Right cardiac atrium (tissue), 5 donors: ENCODE data around the gene SP1. TPM values are rescaled to one million over a fixed set of nuclear protein-coding genes. Genes with fewer than 3 reads are reported as not detected.

Experiments
- ATAC-seq, 2 donors: fragments of 200-7000 bp; cut with Tn5 transposase; one replicate each; pipeline versions ENCODE4 v1.8.0 to v1.9.1; 2020; ENCODE audit warnings: moderate library complexity in 2 of 2, mild to moderate bottlenecking in 1 of 2
- DNase-seq, 3 donors: peaks; one replicate each; pipeline ENCODE4 v3.0.0-alpha.2; 2020
- H3K27ac ChIP-seq: one replicate; pipeline ENCODE4 v1.5.1; 2013; ENCODE audit warnings: mild to moderate bottlenecking, low read length, control low read depth, moderate library complexity
- H3K27me3 ChIP-seq: one replicate; pipeline ENCODE4 v1.6.1; 2013; ENCODE audit not compliant: control insufficient read depth, insufficient read depth
- H3K4me1 ChIP-seq: one replicate; pipeline ENCODE4 v1.6.1; 2013; ENCODE audit warnings: low read length; ENCODE audit not compliant: control insufficient read depth, insufficient read depth
- H3K4me3 ChIP-seq: one replicate; pipeline ENCODE4 v1.5.1; 2013; ENCODE audit warnings: low read length, control low read depth
- H3K9me3 ChIP-seq: one replicate; pipeline ENCODE4 v1.6.1; 2013; ENCODE audit warnings: low read length; ENCODE audit not compliant: control insufficient read depth
- WGBS: extraction: QIAGEN DNeasy Blood & Tissue Kit; methylation state at CpG from one replicate; pipeline ENCODE4 v1.1.7; 2013; 5-methylcytosine and 5-hydroxymethylcytosine counted together
- intact Hi-C, 4 donors: fragments of 100-400 bp; cut with DNase I; formaldehyde crosslinking; loops; one replicate each; pipeline versions ENCODE4 v1.11.0 to v1.14.0; 2022 to 2023
- polyA plus RNA-seq: library from polyadenylated mRNA; stranded (reverse); fragments of 200-250 nt; gene quantifications from one replicate; pipeline ENCODE4 v1.2.3, GENCODE V29; 2013
- total RNA-seq, 4 donors: library from RNA; stranded (reverse); fragmentation: NEBNext Ultra II Directional; extraction: Animal tissue kit (Norgen Biotek cat#: 25700); gene quantifications; one replicate each; pipeline ENCODE4 v1.2.1, GENCODE V29; 2021
- donor health status: healthy with polysubstance abuse.
- donor health status: DM: no; HTN: yes; CAD: no.
- donor health status: DM: no; HTN: no; CAD: no.
- donor health status: DM: no; HTN: yes; CAD: no; lungs with severe emphysema.
- donor health status: DM: yes; HTN: yes; CAD: no.

SP1 gene
- total and polyA plus RNA-seq, 5 donors: 8.3 to 39.9 (median 31.7) TPM

DNA sequence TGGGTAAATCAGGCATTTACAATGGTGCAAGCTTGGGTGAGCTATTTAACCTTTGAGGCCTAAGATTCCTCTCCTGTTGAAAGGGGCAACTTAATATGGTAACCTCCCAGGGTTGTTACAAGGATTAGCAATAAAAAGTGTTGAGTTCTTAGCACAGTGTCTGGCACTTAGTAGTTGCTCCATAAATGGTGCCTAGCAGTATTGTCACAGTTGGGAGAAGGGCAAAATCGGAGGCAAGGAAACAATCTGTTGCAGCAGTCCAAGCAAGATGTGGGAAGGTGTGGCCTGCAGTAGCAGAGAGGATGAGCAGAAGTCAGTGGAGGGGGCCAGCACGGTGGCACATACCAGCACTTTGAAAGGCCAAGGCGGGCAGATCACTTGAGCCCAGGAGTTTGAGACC is 36.5 kb upstream of the SP1 start:
- H3K27me3 ChIP-seq: no peaks in the 10 kb centered on the region
- intact Hi-C loops: no loop called here
- H3K4me1 ChIP-seq: no peaks in the 10 kb centered on the region
- ATAC-seq (no peak), DNase-seq (no peak)
- 63% methylated on average over 3 of the region's 3 CpGs for WGBS
- no peak overlapping the region for H3K4me3 ChIP-seq
- H3K27ac ChIP-seq: no peak overlapping the region
- no peaks in the 10 kb centered on the region for H3K9me3 ChIP-seq

DNA sequence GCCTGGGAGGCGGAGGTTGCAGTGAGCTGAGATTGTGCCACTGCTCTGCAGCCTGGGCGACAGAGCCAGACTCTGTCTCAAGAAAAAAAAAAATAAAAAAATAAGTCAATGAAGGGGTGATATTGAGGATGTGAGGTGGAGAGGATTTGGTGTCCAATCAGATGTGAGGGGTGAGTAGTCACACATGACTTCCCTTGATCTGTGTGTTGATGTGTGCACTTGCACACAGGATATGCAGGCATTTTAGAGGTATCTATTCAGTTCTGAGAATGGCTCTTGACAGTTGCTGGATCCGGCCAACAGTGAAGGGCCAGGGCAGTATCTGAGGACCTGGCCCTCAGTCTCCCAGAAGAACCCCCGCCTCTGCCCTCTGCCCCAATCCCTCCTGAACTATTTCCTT is 36.0 kb upstream of the SP1 start:
- H3K9me3 ChIP-seq: no peaks in the 10 kb centered on the region
- no peak overlapping the region for H3K4me3 ChIP-seq
- H3K4me1 ChIP-seq: no peaks in the 10 kb centered on the region
- intact Hi-C loops: no loop called here
- DNase-seq (no peak), ATAC-seq (no peak)
- H3K27me3 ChIP-seq: no peaks in the 10 kb centered on the region
- H3K27ac ChIP-seq: no peak overlapping the region
- 93% methylated on average over 4 of the region's 4 CpGs for WGBS

DNA sequence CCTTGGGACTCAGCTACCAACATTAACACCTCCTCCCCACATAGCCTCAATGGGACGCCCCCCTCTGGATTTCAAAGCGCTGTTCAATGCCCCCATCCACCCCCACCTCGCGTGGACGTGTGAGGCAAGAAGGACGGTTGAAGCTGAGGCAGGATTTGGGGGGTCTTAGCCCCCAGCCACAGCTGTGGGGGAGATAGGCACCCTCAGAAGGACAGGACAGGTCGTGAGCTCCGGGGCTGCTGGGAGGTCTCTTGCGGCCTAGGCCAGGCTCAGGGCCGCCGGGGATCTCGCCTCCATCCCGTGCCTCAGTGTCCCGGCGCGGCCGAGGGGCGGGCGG is 35.5 kb upstream of the SP1 start:
- Histone ChIP-seq H3K27ac (no peak overlapping the region), H3K4me3 (peak overlapping the region; percentile 73), H3K9me3 (no peaks in the 10 kb centered on the region), H3K27me3 (no peaks in the 10 kb centered on the region), H3K4me1 (no peaks in the 10 kb centered on the region)
- DNase-seq (no peak), ATAC-seq (no peak)
- WGBS: 4% methylated on average over 19 of the region's 19 CpGs
- intact Hi-C loops: no loop called here

DNA sequence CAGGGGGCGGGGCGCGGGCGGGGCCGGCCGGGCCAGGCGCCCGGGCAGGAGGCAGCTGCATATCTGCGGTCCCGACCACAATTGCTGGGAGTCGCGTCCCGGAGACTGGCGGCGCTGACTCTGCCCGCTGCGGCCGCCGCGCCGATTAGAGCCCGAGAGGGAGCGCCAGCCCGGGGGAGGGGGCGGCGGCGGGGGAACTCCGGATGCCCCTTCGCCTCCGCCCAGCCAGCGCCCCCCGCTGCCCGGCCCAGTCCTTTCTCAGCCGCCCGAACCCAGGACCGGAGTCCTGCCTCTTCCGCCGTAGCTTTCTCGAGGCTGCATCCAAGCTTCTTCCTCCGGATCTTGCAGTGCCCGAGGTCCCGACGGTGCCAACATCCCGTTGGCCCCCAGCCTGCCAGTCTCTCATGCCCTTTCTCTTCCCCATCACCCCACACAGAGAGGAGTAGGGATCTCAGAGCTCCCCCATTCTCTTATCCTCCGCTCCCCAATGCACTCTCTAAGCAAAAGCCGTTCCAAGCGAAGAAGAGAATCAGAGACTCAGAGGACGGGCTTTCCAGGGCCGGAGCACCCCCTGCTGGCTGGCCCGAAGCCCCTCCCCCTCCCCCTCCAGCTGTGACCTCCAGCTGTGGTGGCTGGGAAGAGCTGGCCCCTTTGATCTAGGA is 35.0 kb upstream of the SP1 start:
- H3K4me3 ChIP-seq: peak overlapping the region; percentile 73
- DNase-seq: peak; percentile 81 to 93 (median 91)
- intact Hi-C loops: loop anchor here in 1 of 4 donors (5.0 kb wide), 1 partner anchor 167 kb away; no protein-coding TSS in a partner anchor
- peak; percentile 92 to 93 for ATAC-seq
- WGBS: under 1% methylated on average over 50 of the region's 50 CpGs
- no peaks in the 10 kb centered on the region for H3K27me3 ChIP-seq
- no peaks in the 10 kb centered on the region for H3K9me3 ChIP-seq
- H3K27ac ChIP-seq: peak overlapping the region; percentile 51
- H3K4me1 ChIP-seq: no peaks in the 10 kb centered on the region

DNA sequence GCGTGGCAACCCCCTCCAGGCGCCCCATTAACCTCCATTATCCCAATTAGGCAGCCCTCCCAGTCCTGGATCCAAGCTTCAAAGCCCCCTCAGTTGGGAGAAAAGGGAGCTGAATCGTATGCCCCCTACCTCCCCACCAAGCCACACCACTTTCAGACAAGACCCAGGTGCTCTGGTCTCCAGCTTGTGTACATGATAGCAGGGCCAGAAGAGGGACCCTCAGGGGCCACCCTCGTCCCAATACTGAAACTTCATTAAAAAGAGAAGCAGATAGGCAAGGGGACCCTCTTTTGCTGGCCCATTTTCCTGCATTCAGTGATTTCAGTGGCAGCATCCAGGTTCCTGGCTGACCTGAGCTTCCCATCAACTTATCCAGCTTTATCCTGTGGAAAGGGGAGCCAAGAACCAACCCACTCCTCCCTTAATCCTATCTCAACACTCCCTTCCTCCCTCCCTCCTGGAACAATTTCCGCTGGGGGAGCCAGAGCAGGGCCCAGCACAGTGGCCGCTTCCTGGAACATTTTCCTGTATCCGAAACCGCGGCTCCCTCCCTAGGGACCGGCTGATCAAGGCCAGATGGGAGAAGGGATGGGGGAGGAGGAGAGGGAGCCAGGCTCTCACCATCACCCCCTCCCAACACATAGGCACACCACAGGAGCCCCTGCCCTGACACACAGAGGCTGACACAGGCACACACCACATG is 34.3 kb upstream of the SP1 start:
- H3K9me3 ChIP-seq: no peaks in the 10 kb centered on the region
- peak; percentile 65 to 82 (median 80) for DNase-seq
- no peaks in the 10 kb centered on the region for H3K4me1 ChIP-seq
- peak overlapping the region; percentile 37 for H3K27ac ChIP-seq
- no peak overlapping the region for H3K4me3 ChIP-seq
- peak; percentile 62 to 78 for ATAC-seq
- no peaks in the 10 kb centered on the region for H3K27me3 ChIP-seq
- 25% methylated on average over 10 of the region's 10 CpGs for WGBS
- intact Hi-C loops: loop anchor here in 1 of 4 donors (5.0 kb wide), 1 partner anchor 167 kb away; no protein-coding TSS in a partner anchor

DNA sequence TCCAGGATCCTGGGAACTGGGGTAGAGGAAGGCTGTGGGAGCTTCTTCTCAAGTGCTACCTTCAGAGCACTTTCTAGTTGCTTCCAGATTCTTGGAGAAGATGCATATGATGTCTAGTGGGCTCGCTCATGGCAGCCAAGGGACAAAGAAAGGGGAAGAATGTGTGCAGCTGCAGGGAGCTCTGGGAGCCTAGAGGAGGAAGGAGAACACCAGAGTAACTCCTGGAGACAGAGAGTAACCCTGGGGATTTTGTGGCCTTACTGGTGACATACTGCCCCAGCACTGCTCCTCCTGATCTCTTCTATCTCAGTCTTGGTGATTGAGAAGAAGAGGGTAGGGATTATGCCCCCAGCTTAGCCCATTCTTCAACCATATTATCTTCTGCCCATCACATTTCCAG is 33.5 kb upstream of the SP1 start:
- H3K27me3 ChIP-seq: no peaks in the 10 kb centered on the region
- intact Hi-C loops: loop anchor here in 1 of 4 donors (5.0 kb wide), 1 partner anchor 166 kb away; no protein-coding TSS in a partner anchor
- no peak overlapping the region for H3K27ac ChIP-seq
- ATAC-seq: no peak
- no peak for DNase-seq
- H3K9me3 ChIP-seq: no peaks in the 10 kb centered on the region
- no peaks in the 10 kb centered on the region for H3K4me1 ChIP-seq
- WGBS: 78% methylated on average over 1 of the region's 1 CpG
- H3K4me3 ChIP-seq: no peak overlapping the region

DNA sequence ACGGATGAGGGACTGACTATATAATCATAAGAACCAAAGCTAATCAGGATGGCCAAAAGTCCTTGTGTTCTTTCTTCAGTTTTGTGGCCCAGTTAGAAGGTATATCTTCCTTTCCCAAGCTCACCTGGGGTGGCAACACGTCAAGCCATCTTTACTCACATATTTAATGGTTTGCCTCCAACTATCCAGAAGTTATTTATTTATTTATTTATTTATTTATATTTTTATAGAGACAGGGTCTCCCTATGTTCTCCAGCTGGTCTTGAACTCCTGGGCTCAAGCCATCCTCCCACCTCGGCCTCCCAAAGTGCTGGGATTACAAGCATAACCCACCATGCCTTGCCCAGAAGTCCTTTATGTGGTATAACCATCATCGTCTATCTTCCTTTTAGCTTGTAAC is 32.1 kb upstream of the SP1 start:
- DNase-seq (no peak), ATAC-seq (no peak)
- intact Hi-C loops: loop anchor here in 1 of 4 donors (5.0 kb wide), 1 partner anchor 164 kb away; no protein-coding TSS in a partner anchor
- H3K27ac ChIP-seq: no peak overlapping the region
- H3K4me3 ChIP-seq: no peak overlapping the region
- 91% methylated on average over 4 of the region's 4 CpGs for WGBS
- H3K4me1 ChIP-seq: no peaks in the 10 kb centered on the region
- no peaks in the 10 kb centered on the region for H3K27me3 ChIP-seq
- H3K9me3 ChIP-seq: no peaks in the 10 kb centered on the region

DNA sequence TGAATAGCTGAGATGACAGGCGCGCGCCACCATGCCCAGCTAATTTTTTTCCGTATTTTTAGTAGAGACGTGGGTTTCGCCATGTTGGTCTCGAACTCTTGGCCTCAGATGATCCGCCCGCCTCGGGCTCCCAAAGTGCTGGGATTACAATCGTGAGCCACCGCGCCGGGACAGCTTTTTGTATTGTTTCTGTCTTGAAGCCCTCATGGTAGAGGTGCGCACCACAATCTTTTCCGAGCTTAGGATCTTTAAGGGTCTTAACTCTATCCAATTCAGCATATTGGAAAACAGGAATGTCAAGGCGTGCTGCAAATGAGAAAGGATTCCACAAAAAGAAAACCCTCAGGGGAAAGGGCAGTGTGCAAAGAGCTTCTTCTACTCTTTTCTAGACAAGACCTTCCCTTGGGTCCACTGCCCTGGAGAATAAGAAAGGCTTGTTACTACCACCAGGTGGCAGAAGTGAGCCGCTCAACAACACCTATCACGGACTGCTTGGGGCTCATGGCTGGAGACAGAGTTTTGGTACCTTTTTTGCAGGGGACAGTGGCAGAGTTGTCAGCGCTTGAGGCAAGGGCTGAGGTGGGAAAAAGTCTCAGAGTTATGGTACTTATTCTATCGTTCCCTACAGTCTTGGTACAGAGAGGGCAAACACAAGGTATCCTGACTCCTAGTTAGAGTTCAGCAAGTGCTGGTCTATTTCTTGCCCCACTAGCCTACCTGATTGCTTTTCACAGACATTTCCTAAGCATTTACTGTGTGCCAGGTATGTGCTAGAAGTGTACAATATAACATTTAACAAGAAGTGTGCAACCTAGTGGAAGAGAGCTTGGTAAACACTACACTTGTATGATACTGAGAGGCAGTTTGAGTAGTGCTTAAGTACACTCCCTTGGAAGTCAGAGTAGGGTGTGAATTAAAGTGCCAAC is 27.4 kb upstream of the SP1 start:
- DNase-seq: peak; percentile 75 to 85 (median 83)
- H3K4me3 ChIP-seq: no peak overlapping the region
- ATAC-seq: peak; percentile 94 to 95
- H3K27me3 ChIP-seq: no peaks in the 10 kb centered on the region
- WGBS: 61% methylated on average over 21 of the region's 21 CpGs
- H3K4me1 ChIP-seq: no peaks in the 10 kb centered on the region
- no peak overlapping the region for H3K27ac ChIP-seq
- intact Hi-C loops: loop anchor here (1.0 to 5.0 kb wide), 4 partner anchors 68 to 160 kb away; partner anchors contain the start of gene NPFF (in 1 of the 4)
- H3K9me3 ChIP-seq: no peaks in the 10 kb centered on the region

DNA sequence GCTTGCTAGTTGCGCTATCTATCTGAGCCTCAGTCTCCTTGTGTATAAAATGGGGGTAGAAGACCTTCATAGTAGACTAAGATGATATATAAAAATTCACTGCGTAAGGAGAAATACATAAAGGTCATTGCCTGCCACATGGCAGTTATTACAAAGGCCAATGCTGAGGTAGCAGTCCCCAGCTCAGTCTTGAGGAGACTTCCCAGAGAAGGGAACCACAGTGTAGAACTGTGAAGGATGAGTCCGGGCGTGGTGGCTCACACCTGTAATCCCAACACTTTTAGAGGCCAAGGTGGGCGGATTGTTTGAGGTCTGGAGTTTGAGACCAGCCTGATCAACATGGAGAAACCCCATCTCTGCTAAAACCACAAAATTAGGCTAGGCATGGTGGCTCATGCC is 26.7 kb upstream of the SP1 start:
- ATAC-seq (peak in 1 of 2 donors; percentile 30), DNase-seq (no peak)
- Histone ChIP-seq H3K4me3 (no peak overlapping the region), H3K27ac (no peak overlapping the region), H3K4me1 (no peaks in the 10 kb centered on the region), H3K9me3 (no peaks in the 10 kb centered on the region), H3K27me3 (no peaks in the 10 kb centered on the region)
- intact Hi-C loops: loop anchor here in 3 of 4 donors (2.0 to 5.0 kb wide), 3 partner anchors 68 to 159 kb away; partner anchors contain the start of gene NPFF (in 1 of the 3)
- 85% methylated on average over 5 of the region's 5 CpGs for WGBS

DNA sequence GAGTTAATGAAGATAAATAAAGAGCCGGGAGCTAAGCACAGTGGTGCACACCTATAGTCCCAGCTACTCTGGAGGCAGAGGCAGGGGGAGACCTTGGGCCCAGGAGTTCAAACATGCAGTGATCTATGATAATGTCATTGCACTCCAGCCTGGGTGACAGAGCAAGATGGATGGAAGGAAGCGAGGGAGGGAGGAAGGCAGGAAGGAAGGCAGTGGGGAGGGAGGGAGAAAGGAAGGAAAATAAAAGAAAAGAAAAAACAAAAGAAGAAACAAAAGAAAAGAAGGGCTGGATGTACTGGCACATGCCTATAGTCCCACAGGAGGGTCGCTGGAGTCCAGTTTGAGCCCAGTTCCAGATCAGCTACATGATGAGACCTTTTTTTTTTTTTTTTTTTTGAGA is 24.9 kb upstream of the SP1 start:
- DNase-seq: no peak
- Histone ChIP-seq H3K9me3 (no peaks in the 10 kb centered on the region), H3K4me3 (no peak overlapping the region), H3K4me1 (no peaks in the 10 kb centered on the region), H3K27me3 (no peaks in the 10 kb centered on the region), H3K27ac (no peak overlapping the region)
- no peak for ATAC-seq
- WGBS: 58% methylated on average over 3 of the region's 3 CpGs
- intact Hi-C loops: loop anchor here in 1 of 4 donors (2.0 kb wide), 1 partner anchor 70 kb away; no protein-coding TSS in a partner anchor
